ENCODE data around the gene RAB39A. TPM values are rescaled to one million over a fixed set of nuclear protein-coding genes. Genes with fewer than 3 reads are reported as not detected.
"Not testable (repeated sequence)": the region's sequence is repeated elsewhere in the genome, so short reads cannot be mapped to it uniquely, and the experiment has no call there.

RAB39A gene
- total RNA-seq, 1 donor from 2014 or later = not detected

GRCh38 chr11:107928767-107929507, 689 bp downstream of the RAB39A start:
- intact Hi-C loops (cut with micrococcal nuclease) = loop anchor here (1.0 kb wide), 2 partner anchors 70 to 89 kb away; no protein-coding TSS in a partner anchor
- H3K9me3 Mint-ChIP-seq = no peaks in the 10 kb centered on the region
- peaks cover 31% of the 10 kb centered on the region for H3K27me3 Mint-ChIP-seq (ENCODE audit: low read depth)
- peak overlapping the region; percentile 71 for H3K4me3 Mint-ChIP-seq (ENCODE audit: low read depth)
- no peak for DNase-seq (ENCODE audit: low spot score)
- no peaks in the 10 kb centered on the region for H3K36me3 Mint-ChIP-seq (ENCODE audit: low read depth)
- peaks cover 8% of the 10 kb centered on the region for H3K4me1 Mint-ChIP-seq (ENCODE audit: low read depth)
- no peak overlapping the region for H3K27ac Mint-ChIP-seq

GRCh38 chr11:107929611-107930200, 1.5 kb downstream of the RAB39A start:
- no peak overlapping the region for H3K27ac Mint-ChIP-seq
- H3K9me3 Mint-ChIP-seq = no peaks in the 10 kb centered on the region
- no peak for DNase-seq (ENCODE audit: low spot score)
- peaks cover 31% of the 10 kb centered on the region for H3K27me3 Mint-ChIP-seq (ENCODE audit: low read depth)
- H3K4me1 Mint-ChIP-seq (ENCODE audit: low read depth) = peaks cover 8% of the 10 kb centered on the region
- intact Hi-C loops (cut with micrococcal nuclease) = no loop called here
- no peak overlapping the region for H3K4me3 Mint-ChIP-seq (ENCODE audit: low read depth)
- H3K36me3 Mint-ChIP-seq (ENCODE audit: low read depth) = no peaks in the 10 kb centered on the region

DNA sequence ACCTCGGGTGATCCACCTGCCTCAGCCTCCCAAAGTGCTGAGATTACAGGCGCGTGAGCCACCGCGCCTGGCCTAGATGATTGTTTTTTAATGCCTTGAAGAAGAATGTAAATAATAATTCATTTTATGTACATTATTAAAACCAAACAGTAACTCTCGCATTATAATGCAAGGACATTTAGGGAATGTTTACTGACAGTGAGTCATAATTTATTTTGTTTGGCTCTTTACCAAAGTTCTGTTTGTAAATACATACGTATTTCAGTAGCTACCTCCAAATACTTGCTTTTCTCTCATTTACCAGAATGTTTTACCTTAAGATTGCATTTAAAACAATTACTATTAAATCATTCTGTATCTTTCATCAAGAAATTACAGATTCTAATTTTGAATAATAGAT, 3.0 kb downstream of the RAB39A start:
- no peaks in the 10 kb centered on the region for H3K9me3 Mint-ChIP-seq
- H3K27ac Mint-ChIP-seq = no peak overlapping the region
- intact Hi-C loops (cut with micrococcal nuclease) = no loop called here
- DNase-seq (ENCODE audit: low spot score) = no peak
- peaks cover 8% of the 10 kb centered on the region for H3K4me1 Mint-ChIP-seq (ENCODE audit: low read depth)
- no peaks in the 10 kb centered on the region for H3K36me3 Mint-ChIP-seq (ENCODE audit: low read depth)
- peaks cover 25% of the 10 kb centered on the region for H3K27me3 Mint-ChIP-seq (ENCODE audit: low read depth)
- H3K4me3 Mint-ChIP-seq (ENCODE audit: low read depth) = no peak overlapping the region

DNA sequence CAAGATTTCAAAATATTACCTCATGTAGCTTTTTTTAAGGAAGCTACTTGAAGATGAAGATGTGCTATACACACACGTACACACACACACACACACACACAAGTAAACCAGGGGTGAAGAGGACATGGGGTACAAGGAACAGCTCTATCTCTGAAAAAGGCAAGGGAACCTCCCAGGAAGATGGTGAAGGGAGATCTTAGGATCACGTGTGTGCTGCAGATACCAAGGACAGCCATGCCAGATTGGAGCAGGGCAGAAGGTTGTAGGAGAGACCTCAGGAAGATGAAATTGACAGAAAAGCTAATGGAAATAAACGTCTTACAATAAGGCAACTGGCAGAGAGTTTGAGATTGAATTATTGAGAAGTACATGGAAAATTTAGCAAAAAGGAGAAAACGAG, 19.7 kb downstream of the RAB39A start:
- no peak overlapping the region for H3K27ac Mint-ChIP-seq
- no peaks in the 10 kb centered on the region for H3K4me1 Mint-ChIP-seq (ENCODE audit: low read depth)
- DNase-seq (ENCODE audit: low spot score) = no peak
- no peaks in the 10 kb centered on the region for H3K36me3 Mint-ChIP-seq (ENCODE audit: low read depth)
- H3K9me3 Mint-ChIP-seq = no peaks in the 10 kb centered on the region
- no peak overlapping the region for H3K4me3 Mint-ChIP-seq (ENCODE audit: low read depth)
- intact Hi-C loops (cut with micrococcal nuclease) = no loop called here
- no peaks in the 10 kb centered on the region for H3K27me3 Mint-ChIP-seq (ENCODE audit: low read depth)

DNA sequence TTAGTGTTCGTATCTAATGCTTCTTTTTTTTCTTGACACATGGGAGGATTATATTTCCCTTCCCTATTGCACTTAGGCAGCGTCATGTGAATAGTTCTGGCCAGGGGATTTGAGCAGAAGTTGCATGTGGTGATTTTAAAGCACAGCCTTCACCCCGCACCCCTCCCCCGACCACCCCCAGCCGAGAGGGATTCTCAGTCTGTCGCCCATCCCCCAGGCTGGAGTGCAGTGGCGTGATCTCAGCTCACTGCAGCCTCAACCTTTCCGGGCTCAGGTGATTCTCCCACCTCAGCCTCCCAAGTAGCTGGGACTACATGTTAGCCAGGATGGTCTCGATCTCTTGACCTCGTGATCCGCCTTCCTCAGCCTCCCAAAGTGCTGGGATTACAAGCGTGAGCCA, 20.1 kb downstream of the RAB39A start:
- H3K27me3 Mint-ChIP-seq (ENCODE audit: low read depth); H3K27ac Mint-ChIP-seq; H3K36me3 Mint-ChIP-seq (ENCODE audit: low read depth); H3K9me3 Mint-ChIP-seq; H3K4me3 Mint-ChIP-seq (ENCODE audit: low read depth); intact Hi-C loops (cut with micrococcal nuclease); DNase-seq (ENCODE audit: low spot score); H3K4me1 Mint-ChIP-seq (ENCODE audit: low read depth): not testable (repeated sequence)

DNA sequence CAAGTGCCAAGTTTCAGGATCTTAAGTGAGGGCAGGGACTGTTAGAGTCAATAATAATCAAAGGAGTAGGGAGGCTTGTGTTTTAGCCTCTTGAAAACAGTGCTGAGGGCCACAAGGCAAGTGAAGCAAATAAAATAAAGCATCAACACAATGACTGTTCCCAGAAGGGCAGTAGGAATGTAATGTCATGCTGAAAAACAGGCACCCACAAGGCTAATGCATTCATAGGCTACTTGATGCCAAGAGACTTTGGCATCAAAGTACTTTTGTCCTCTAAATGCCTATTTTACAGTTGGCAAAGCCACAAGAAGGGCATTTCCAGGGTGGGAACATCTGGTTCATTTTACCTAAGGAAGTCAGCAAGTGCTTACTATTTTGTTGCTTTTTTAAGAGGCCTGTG, 22.9 kb downstream of the RAB39A start:
- Mint-ChIP-seq H3K27ac (no peak overlapping the region), H3K36me3 (ENCODE audit: low read depth) (no peaks in the 10 kb centered on the region), H3K27me3 (ENCODE audit: low read depth) (no peaks in the 10 kb centered on the region), H3K4me1 (ENCODE audit: low read depth) (no peaks in the 10 kb centered on the region), H3K4me3 (ENCODE audit: low read depth) (no peak overlapping the region), H3K9me3 (no peaks in the 10 kb centered on the region)
- intact Hi-C loops (cut with micrococcal nuclease) = no loop called here
- DNase-seq (ENCODE audit: low spot score) = no peak

DNA sequence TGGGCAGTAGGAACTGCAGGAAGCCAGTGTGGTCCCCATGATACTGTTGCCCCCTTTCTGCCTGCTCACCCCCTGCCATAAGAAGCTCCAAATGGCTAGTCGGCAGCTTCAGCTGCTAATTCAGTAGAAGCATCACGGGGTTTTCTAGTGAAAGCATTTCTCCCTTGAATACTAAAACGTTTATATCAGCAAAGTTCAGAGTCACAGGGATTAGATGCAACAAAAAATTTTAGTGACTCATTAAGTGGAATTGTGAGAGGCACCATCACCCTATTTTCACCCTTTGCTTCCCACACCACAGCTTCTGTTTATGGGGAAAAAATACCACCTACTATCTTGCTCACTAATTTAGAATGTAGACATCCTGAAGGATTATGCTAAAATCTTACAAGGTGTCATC, 25.2 kb downstream of the RAB39A start:
- H3K27ac Mint-ChIP-seq = no peak overlapping the region
- no peak overlapping the region for H3K4me3 Mint-ChIP-seq (ENCODE audit: low read depth)
- H3K27me3 Mint-ChIP-seq (ENCODE audit: low read depth) = peaks cover 7% of the 10 kb centered on the region
- DNase-seq (ENCODE audit: low spot score) = no peak
- H3K36me3 Mint-ChIP-seq (ENCODE audit: low read depth) = no peaks in the 10 kb centered on the region
- H3K9me3 Mint-ChIP-seq = no peaks in the 10 kb centered on the region
- no peaks in the 10 kb centered on the region for H3K4me1 Mint-ChIP-seq (ENCODE audit: low read depth)
- intact Hi-C loops (cut with micrococcal nuclease) = no loop called here

DNA sequence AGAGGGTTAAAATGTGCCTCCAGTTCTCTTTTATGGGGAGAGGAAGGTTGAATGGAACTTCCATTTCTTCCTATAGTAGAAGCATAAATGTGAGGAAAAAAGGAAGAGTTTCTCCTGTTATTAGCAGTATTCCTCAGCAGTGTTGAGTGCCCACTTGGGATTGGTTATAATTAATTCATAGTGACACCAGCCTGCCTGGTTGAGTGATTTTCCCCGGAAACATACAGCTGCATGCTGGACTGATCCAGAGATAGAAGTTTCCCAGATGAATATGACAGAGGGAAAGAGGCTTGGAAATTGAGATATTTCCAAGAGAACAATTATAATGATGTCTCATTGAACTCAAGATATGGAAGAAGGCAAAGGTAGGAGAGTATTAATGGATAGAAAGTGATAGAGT, 28.3 kb downstream of the RAB39A start:
- Mint-ChIP-seq H3K27ac (no peak overlapping the region), H3K36me3 (ENCODE audit: low read depth) (no peaks in the 10 kb centered on the region), H3K4me3 (ENCODE audit: low read depth) (no peak overlapping the region), H3K4me1 (ENCODE audit: low read depth) (no peaks in the 10 kb centered on the region), H3K9me3 (no peaks in the 10 kb centered on the region), H3K27me3 (ENCODE audit: low read depth) (peaks cover 7% of the 10 kb centered on the region)
- no peak for DNase-seq (ENCODE audit: low spot score)
- intact Hi-C loops (cut with micrococcal nuclease) = no loop called here

- Mint-ChIP-seq H3K9me3 (no peaks in the 10 kb centered on the region), H3K36me3 (ENCODE audit: low read depth) (no peaks in the 10 kb centered on the region), H3K4me1 (ENCODE audit: low read depth) (no peaks in the 10 kb centered on the region), H3K27me3 (ENCODE audit: low read depth) (peaks cover 11% of the 10 kb centered on the region), H3K27ac (no peak overlapping the region), H3K4me3 (ENCODE audit: low read depth) (no peak overlapping the region)
- intact Hi-C loops (cut with micrococcal nuclease) = no loop called here
- DNase-seq (ENCODE audit: low spot score) = no peak
Measured at GRCh38 chr11:107957109-107957588, 28.9 kb downstream of the RAB39A start.

DNA sequence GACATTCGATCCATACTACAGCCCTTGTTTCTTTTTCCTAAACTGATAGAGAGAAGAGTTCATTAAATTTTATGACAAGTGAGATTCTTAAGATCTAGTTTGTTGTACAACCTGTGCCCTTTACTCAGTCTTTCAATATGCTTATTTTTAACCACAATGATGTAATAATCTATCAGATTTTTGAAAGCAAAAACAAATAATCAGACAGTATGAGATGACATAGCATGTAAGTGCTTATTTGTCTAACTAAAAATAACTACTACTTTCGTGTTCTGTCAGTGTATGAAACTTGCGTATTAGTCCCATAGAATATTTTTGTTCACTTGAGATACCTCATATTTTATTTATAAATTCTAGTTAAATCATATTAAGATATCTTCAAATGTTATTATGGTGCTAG, 33.2 kb downstream of the RAB39A start:
- intact Hi-C loops (cut with micrococcal nuclease) = no loop called here
- H3K27ac Mint-ChIP-seq = no peak overlapping the region
- H3K4me1 Mint-ChIP-seq (ENCODE audit: low read depth) = no peaks in the 10 kb centered on the region
- peaks cover 12% of the 10 kb centered on the region for H3K27me3 Mint-ChIP-seq (ENCODE audit: low read depth)
- H3K9me3 Mint-ChIP-seq = no peaks in the 10 kb centered on the region
- no peak overlapping the region for H3K4me3 Mint-ChIP-seq (ENCODE audit: low read depth)
- H3K36me3 Mint-ChIP-seq (ENCODE audit: low read depth) = no peaks in the 10 kb centered on the region
- no peak for DNase-seq (ENCODE audit: low spot score)

GRCh38 chr11:107962181-107962580, 33.9 kb downstream of the RAB39A start:
- H3K36me3 Mint-ChIP-seq (ENCODE audit: low read depth) = no peaks in the 10 kb centered on the region
- H3K4me1 Mint-ChIP-seq (ENCODE audit: low read depth) = no peaks in the 10 kb centered on the region
- H3K4me3 Mint-ChIP-seq (ENCODE audit: low read depth) = no peak overlapping the region
- intact Hi-C loops (cut with micrococcal nuclease) = no loop called here
- H3K9me3 Mint-ChIP-seq = no peaks in the 10 kb centered on the region
- no peak for DNase-seq (ENCODE audit: low spot score)
- H3K27ac Mint-ChIP-seq = no peak overlapping the region
- H3K27me3 Mint-ChIP-seq (ENCODE audit: low read depth) = peaks cover 7% of the 10 kb centered on the region

DNA sequence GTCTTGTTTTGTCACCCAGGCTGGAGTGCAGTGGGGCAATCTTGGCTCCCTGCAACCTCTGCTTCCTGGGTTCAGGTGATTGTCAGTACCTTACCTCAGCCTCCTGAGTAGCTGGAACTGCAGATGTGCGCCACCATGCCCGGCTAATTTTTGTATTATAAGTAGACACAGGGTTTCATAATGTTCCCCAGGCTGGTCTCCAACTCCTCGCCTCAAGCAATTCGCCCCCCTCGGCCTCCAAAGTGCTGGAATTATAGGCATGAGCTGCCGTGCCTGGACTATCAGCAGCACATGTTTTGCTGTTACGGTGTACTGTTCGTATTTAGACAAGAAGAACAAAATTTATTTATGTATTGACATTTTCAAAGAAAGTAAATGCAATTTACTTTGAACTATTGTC, 34.8 kb downstream of the RAB39A start:
- peaks cover 7% of the 10 kb centered on the region for H3K27me3 Mint-ChIP-seq (ENCODE audit: low read depth)
- H3K27ac Mint-ChIP-seq = no peak overlapping the region
- DNase-seq (ENCODE audit: low spot score) = no peak
- no peak overlapping the region for H3K4me3 Mint-ChIP-seq (ENCODE audit: low read depth)
- H3K9me3 Mint-ChIP-seq = no peaks in the 10 kb centered on the region
- no peaks in the 10 kb centered on the region for H3K4me1 Mint-ChIP-seq (ENCODE audit: low read depth)
- H3K36me3 Mint-ChIP-seq (ENCODE audit: low read depth) = no peaks in the 10 kb centered on the region
- intact Hi-C loops (cut with micrococcal nuclease) = no loop called here

- no peak for DNase-seq (ENCODE audit: low spot score)
- Mint-ChIP-seq H3K4me1 (ENCODE audit: low read depth) (no peaks in the 10 kb centered on the region), H3K27me3 (ENCODE audit: low read depth) (no peaks in the 10 kb centered on the region), H3K9me3 (no peaks in the 10 kb centered on the region), H3K27ac (no peak overlapping the region), H3K36me3 (ENCODE audit: low read depth) (no peaks in the 10 kb centered on the region), H3K4me3 (ENCODE audit: low read depth) (no peak overlapping the region)
- intact Hi-C loops (cut with micrococcal nuclease) = no loop called here
Measured at GRCh38 chr11:107969219-107969618, 41.0 kb downstream of the RAB39A start.
